ENCODE measurements around the gene PTDSS2.
"Not testable (repeated sequence)": the region's sequence is repeated elsewhere in the genome, so short reads cannot be mapped to it uniquely, and the experiment has no call there.

Gene PTDSS2

GRCh38 chr11:465896-466530 is 15.9 kb downstream of the PTDSS2 start:
- no peaks in the 10 kb centered on the region for H3F3A ChIP-seq (ENCODE audit: control insufficient read depth, insufficient read depth)
- H3K36me3 ChIP-seq (ENCODE audit: control insufficient read depth, low read length): peaks cover 16% of the 10 kb centered on the region
- H3K4me1 ChIP-seq (ENCODE audit: control insufficient read depth, low read length): no peaks in the 10 kb centered on the region
- H3K27me3 ChIP-seq (ENCODE audit: control insufficient read depth, low read length): no peaks in the 10 kb centered on the region
- TF ChIP-seq EZH2phosphoT487 (IDR thresholded peaks at IDR 0.05; ENCODE audit: borderline replicate concordance, low read length): no peak
- TF ChIP-seq, protein P1, sequence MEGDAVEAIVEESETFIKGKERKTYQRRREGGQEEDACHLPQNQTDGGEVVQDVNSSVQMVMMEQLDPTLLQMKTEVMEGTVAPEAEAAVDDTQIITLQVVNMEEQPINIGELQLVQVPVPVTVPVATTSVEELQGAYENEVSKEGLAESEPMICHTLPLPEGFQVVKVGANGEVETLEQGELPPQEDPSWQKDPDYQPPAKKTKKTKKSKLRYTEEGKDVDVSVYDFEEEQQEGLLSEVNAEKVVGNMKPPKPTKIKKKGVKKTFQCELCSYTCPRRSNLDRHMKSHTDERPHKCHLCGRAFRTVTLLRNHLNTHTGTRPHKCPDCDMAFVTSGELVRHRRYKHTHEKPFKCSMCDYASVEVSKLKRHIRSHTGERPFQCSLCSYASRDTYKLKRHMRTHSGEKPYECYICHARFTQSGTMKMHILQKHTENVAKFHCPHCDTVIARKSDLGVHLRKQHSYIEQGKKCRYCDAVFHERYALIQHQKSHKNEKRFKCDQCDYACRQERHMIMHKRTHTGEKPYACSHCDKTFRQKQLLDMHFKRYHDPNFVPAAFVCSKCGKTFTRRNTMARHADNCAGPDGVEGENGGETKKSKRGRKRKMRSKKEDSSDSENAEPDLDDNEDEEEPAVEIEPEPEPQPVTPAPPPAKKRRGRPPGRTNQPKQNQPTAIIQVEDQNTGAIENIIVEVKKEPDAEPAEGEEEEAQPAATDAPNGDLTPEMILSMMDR (IDR thresholded peaks at IDR 0.05; ENCODE audit: low read depth, low read length, poor library complexity, severe bottlenecking): no peak
- H3K27ac ChIP-seq (ENCODE audit: low read depth, low read length): no peak overlapping the region
- no peak overlapping the region for H3K4me2 ChIP-seq (ENCODE audit: low read length)
- H4K20me1 ChIP-seq (ENCODE audit: control insufficient read depth, insufficient read depth, low read depth, low read length): no peaks in the 10 kb centered on the region
- H3K79me2 ChIP-seq (ENCODE audit: control insufficient read depth, low read length): no peaks in the 10 kb centered on the region
- H3K9me3 ChIP-seq (ENCODE audit: control insufficient read depth, insufficient read depth, low read length): no peaks in the 10 kb centered on the region
- no peaks in the 10 kb centered on the region for H3K9me2 ChIP-seq (replicated peaks; ENCODE audit: control insufficient read depth, low read length)
- no peak overlapping the region for H3K4me3 ChIP-seq (ENCODE audit: low read length)

DNA sequence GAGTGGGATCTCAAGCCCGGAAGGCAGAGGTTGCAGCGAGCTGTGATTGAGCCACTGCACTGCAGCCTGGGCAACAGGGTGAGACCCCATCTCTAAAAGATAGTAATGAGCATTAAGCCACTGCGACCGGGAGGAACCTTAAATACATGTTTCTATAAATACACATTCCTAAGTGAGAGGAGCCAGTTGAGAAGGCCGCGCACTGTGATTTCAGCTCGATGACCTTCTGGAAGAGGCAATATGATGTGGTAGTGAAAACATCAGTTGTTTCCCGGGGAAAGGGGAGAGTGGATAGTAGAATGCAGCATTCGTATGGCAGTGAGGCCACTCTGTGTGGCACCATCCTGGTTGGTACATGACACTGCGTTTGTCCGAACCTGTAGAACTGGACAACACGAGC is 18.0 kb downstream of the PTDSS2 start:
- no peak overlapping the region for H3K27ac ChIP-seq (ENCODE audit: low read depth, low read length)
- no peak overlapping the region for H3K4me2 ChIP-seq (ENCODE audit: low read length)
- TF ChIP-seq EZH2phosphoT487 (IDR thresholded peaks at IDR 0.05; ENCODE audit: borderline replicate concordance, low read length): no peak
- TF ChIP-seq, protein P1 (IDR thresholded peaks at IDR 0.05; ENCODE audit: low read depth, low read length, poor library complexity, severe bottlenecking): no peak
- H3K79me2 ChIP-seq (ENCODE audit: control insufficient read depth, low read length): no peaks in the 10 kb centered on the region
- no peaks in the 10 kb centered on the region for H3K4me1 ChIP-seq (ENCODE audit: control insufficient read depth, low read length)
- H3K36me3 ChIP-seq (ENCODE audit: control insufficient read depth, low read length): peaks cover 6% of the 10 kb centered on the region; the same call in 1 of the 2 replicates
- H4K20me1 ChIP-seq (ENCODE audit: control insufficient read depth, insufficient read depth, low read depth, low read length): no peaks in the 10 kb centered on the region
- no peaks in the 10 kb centered on the region for H3K9me2 ChIP-seq (replicated peaks; ENCODE audit: control insufficient read depth, low read length)
- no peak overlapping the region for H3K4me3 ChIP-seq (ENCODE audit: low read length)
- H3K9me3 ChIP-seq (ENCODE audit: control insufficient read depth, insufficient read depth, low read length): no peaks in the 10 kb centered on the region
- no peaks in the 10 kb centered on the region for H3F3A ChIP-seq (ENCODE audit: control insufficient read depth, insufficient read depth)
- no peaks in the 10 kb centered on the region for H3K27me3 ChIP-seq (ENCODE audit: control insufficient read depth, low read length)

- no peaks in the 10 kb centered on the region for H3K4me1 ChIP-seq (ENCODE audit: control insufficient read depth, low read length)
- no peaks in the 10 kb centered on the region for H3K27me3 ChIP-seq (ENCODE audit: control insufficient read depth, low read length)
- no peaks in the 10 kb centered on the region for H3K9me3 ChIP-seq (ENCODE audit: control insufficient read depth, insufficient read depth, low read length)
- peaks cover 6% of the 10 kb centered on the region; the same call in 1 of the 2 replicates for H3K36me3 ChIP-seq (ENCODE audit: control insufficient read depth, low read length)
- H3F3A ChIP-seq (ENCODE audit: control insufficient read depth, insufficient read depth): no peaks in the 10 kb centered on the region
- TF ChIP-seq EZH2phosphoT487 (IDR thresholded peaks at IDR 0.05; ENCODE audit: borderline replicate concordance, low read length): no peak
- TF ChIP-seq, protein P1 (IDR thresholded peaks at IDR 0.05; ENCODE audit: low read depth, low read length, poor library complexity, severe bottlenecking): no peak
- no peak overlapping the region for H3K4me2 ChIP-seq (ENCODE audit: low read length)
- no peak overlapping the region for H3K4me3 ChIP-seq (ENCODE audit: low read length)
- no peaks in the 10 kb centered on the region for H4K20me1 ChIP-seq (ENCODE audit: control insufficient read depth, insufficient read depth, low read depth, low read length)
- H3K27ac ChIP-seq (ENCODE audit: low read depth, low read length): no peak overlapping the region
- H3K9me2 ChIP-seq (replicated peaks; ENCODE audit: control insufficient read depth, low read length): no peaks in the 10 kb centered on the region
- no peaks in the 10 kb centered on the region for H3K79me2 ChIP-seq (ENCODE audit: control insufficient read depth, low read length)
These were observed 18.4 kb downstream of the PTDSS2 start for GRCh38 chr11:468493-468892.

- not testable (repeated sequence) for H3K79me2 ChIP-seq (ENCODE audit: control insufficient read depth, low read length); H3K27me3 ChIP-seq (ENCODE audit: control insufficient read depth, low read length); H3F3A ChIP-seq (ENCODE audit: control insufficient read depth, insufficient read depth); H3K9me3 ChIP-seq (ENCODE audit: control insufficient read depth, insufficient read depth, low read length); H3K27ac ChIP-seq (ENCODE audit: low read depth, low read length); H4K20me1 ChIP-seq (ENCODE audit: control insufficient read depth, insufficient read depth, low read depth, low read length); H3K4me2 ChIP-seq (ENCODE audit: low read length); H3K4me3 ChIP-seq (ENCODE audit: low read length); H3K36me3 ChIP-seq (ENCODE audit: control insufficient read depth, low read length); H3K9me2 ChIP-seq (replicated peaks; ENCODE audit: control insufficient read depth, low read length); H3K4me1 ChIP-seq (ENCODE audit: control insufficient read depth, low read length)
These were observed 19.1 kb downstream of the PTDSS2 start for GRCh38 chr11:469026-469683.

All from DOHH2 (cell line).